Activated T-cell treated with anti-CD3 and anti-CD28 coated beads, Interleukin-2, amount 50 U/mL, for 24 hours (primary cell): Measurements from ENCODE around the gene KATNIP.

ENCODE experiments used
- DNase-seq: peaks from one replicate; pipeline ENCODE4 v3.0.0-alpha.2; 2020
- H3K27ac Mint-ChIP-seq: 2 replicates; pipeline ENCODE4 v1.8.0; 2020; ENCODE audit warnings: mild to moderate bottlenecking, mixed read lengths
- H3K27me3 Mint-ChIP-seq: 2 replicates; pipeline ENCODE4 v1.8.0; 2020; ENCODE audit warnings: mixed read lengths
- H3K36me3 Mint-ChIP-seq: 2 replicates; pipeline ENCODE4 v1.8.0; 2020; ENCODE audit warnings: low read depth, mixed read lengths
- H3K4me1 Mint-ChIP-seq: 2 replicates; pipeline ENCODE4 v1.8.0; 2020; ENCODE audit warnings: low read depth, mixed read lengths
- H3K4me3 Mint-ChIP-seq: 2 replicates; pipeline ENCODE4 v1.8.0; 2020; ENCODE audit warnings: mild to moderate bottlenecking, moderate library complexity, mixed read lengths
- H3K9me3 Mint-ChIP-seq: 2 replicates; pipeline ENCODE4 v1.8.0; 2020; ENCODE audit warnings: mixed read lengths

KATNIP gene

GRCh38 chr16:27522173-27522707 is 27.7 kb upstream of the KATNIP start:
- no peaks in the 10 kb centered on the region for H3K4me1 Mint-ChIP-seq
- no peak overlapping the region for H3K4me3 Mint-ChIP-seq
- H3K27me3 Mint-ChIP-seq: no peaks in the 10 kb centered on the region
- no peak for DNase-seq
- no peak overlapping the region for H3K27ac Mint-ChIP-seq
- peaks cover 82% of the 10 kb centered on the region for H3K36me3 Mint-ChIP-seq
- H3K9me3 Mint-ChIP-seq: no peaks in the 10 kb centered on the region

GRCh38 chr16:27526180-27526579 is 23.8 kb upstream of the KATNIP start:
- Mint-ChIP-seq H3K9me3 (no peaks in the 10 kb centered on the region), H3K36me3 (peaks cover 95% of the 10 kb centered on the region), H3K4me1 (no peaks in the 10 kb centered on the region), H3K27ac (no peak overlapping the region), H3K4me3 (no peak overlapping the region), H3K27me3 (no peaks in the 10 kb centered on the region)
- no peak for DNase-seq

GRCh38 chr16:27528294-27528693 is 21.6 kb upstream of the KATNIP start:
- no peak overlapping the region for H3K27ac Mint-ChIP-seq
- peaks cover 3% of the 10 kb centered on the region for H3K4me1 Mint-ChIP-seq
- DNase-seq: no peak
- no peaks in the 10 kb centered on the region for H3K27me3 Mint-ChIP-seq
- no peaks in the 10 kb centered on the region for H3K9me3 Mint-ChIP-seq
- peaks cover 98% of the 10 kb centered on the region for H3K36me3 Mint-ChIP-seq
- no peak overlapping the region for H3K4me3 Mint-ChIP-seq

GRCh38 chr16:27529962-27530361 is 20.0 kb upstream of the KATNIP start:
- no peaks in the 10 kb centered on the region for H3K27me3 Mint-ChIP-seq
- no peak overlapping the region for H3K27ac Mint-ChIP-seq
- H3K9me3 Mint-ChIP-seq: no peaks in the 10 kb centered on the region
- DNase-seq: no peak
- H3K4me3 Mint-ChIP-seq: no peak overlapping the region
- peaks cover 3% of the 10 kb centered on the region for H3K4me1 Mint-ChIP-seq
- H3K36me3 Mint-ChIP-seq: peaks cover 95% of the 10 kb centered on the region

- H3K36me3 Mint-ChIP-seq: peaks cover 96% of the 10 kb centered on the region
- DNase-seq: no peak
- H3K27me3 Mint-ChIP-seq: no peaks in the 10 kb centered on the region
- H3K9me3 Mint-ChIP-seq: no peaks in the 10 kb centered on the region
- no peak overlapping the region for H3K4me3 Mint-ChIP-seq
- peaks cover 3% of the 10 kb centered on the region for H3K4me1 Mint-ChIP-seq
- peak overlapping the region; percentile 15 for H3K27ac Mint-ChIP-seq
Measured at GRCh38 chr16:27531186-27531585, 18.8 kb upstream of the KATNIP start.

- H3K4me3 Mint-ChIP-seq: no peak overlapping the region
- H3K36me3 Mint-ChIP-seq: peaks cover 96% of the 10 kb centered on the region
- DNase-seq: no peak
- no peaks in the 10 kb centered on the region for H3K9me3 Mint-ChIP-seq
- peaks cover 3% of the 10 kb centered on the region for H3K4me1 Mint-ChIP-seq
- no peaks in the 10 kb centered on the region for H3K27me3 Mint-ChIP-seq
- H3K27ac Mint-ChIP-seq: peak overlapping the region; percentile 72
Measured at GRCh38 chr16:27531826-27532800, 17.8 kb upstream of the KATNIP start.

GRCh38 chr16:27534256-27534655 is 15.7 kb upstream of the KATNIP start:
- no peaks in the 10 kb centered on the region for H3K27me3 Mint-ChIP-seq
- no peak overlapping the region for H3K27ac Mint-ChIP-seq
- no peaks in the 10 kb centered on the region for H3K9me3 Mint-ChIP-seq
- H3K4me1 Mint-ChIP-seq: peaks cover 5% of the 10 kb centered on the region
- H3K4me3 Mint-ChIP-seq: no peak overlapping the region
- DNase-seq: no peak
- H3K36me3 Mint-ChIP-seq: peaks cover 96% of the 10 kb centered on the region

- no peak for DNase-seq
- H3K27me3 Mint-ChIP-seq: no peaks in the 10 kb centered on the region
- no peak overlapping the region for H3K27ac Mint-ChIP-seq
- no peaks in the 10 kb centered on the region for H3K9me3 Mint-ChIP-seq
- peaks cover 9% of the 10 kb centered on the region for H3K4me1 Mint-ChIP-seq
- H3K36me3 Mint-ChIP-seq: peaks cover 94% of the 10 kb centered on the region
- H3K4me3 Mint-ChIP-seq: no peak overlapping the region
Measured at GRCh38 chr16:27538528-27538927, 11.4 kb upstream of the KATNIP start.

GRCh38 chr16:27539120-27539519 is 10.8 kb upstream of the KATNIP start:
- Mint-ChIP-seq H3K27ac (no peak overlapping the region), H3K36me3 (peaks cover 94% of the 10 kb centered on the region), H3K4me3 (no peak overlapping the region), H3K4me1 (peaks cover 9% of the 10 kb centered on the region), H3K27me3 (no peaks in the 10 kb centered on the region), H3K9me3 (no peaks in the 10 kb centered on the region)
- DNase-seq: no peak

GRCh38 chr16:27539636-27540035 is 10.3 kb upstream of the KATNIP start:
- peaks cover 94% of the 10 kb centered on the region for H3K36me3 Mint-ChIP-seq
- no peak for DNase-seq
- H3K4me3 Mint-ChIP-seq: no peak overlapping the region
- H3K27ac Mint-ChIP-seq: no peak overlapping the region
- no peaks in the 10 kb centered on the region for H3K9me3 Mint-ChIP-seq
- no peaks in the 10 kb centered on the region for H3K27me3 Mint-ChIP-seq
- H3K4me1 Mint-ChIP-seq: peaks cover 9% of the 10 kb centered on the region

GRCh38 chr16:27543801-27544200 is 6.1 kb upstream of the KATNIP start:
- H3K36me3 Mint-ChIP-seq: peaks cover 72% of the 10 kb centered on the region
- no peaks in the 10 kb centered on the region for H3K9me3 Mint-ChIP-seq
- peaks cover 30% of the 10 kb centered on the region for H3K4me1 Mint-ChIP-seq
- H3K27me3 Mint-ChIP-seq: no peaks in the 10 kb centered on the region
- DNase-seq: no peak
- H3K27ac Mint-ChIP-seq: no peak overlapping the region
- H3K4me3 Mint-ChIP-seq: no peak overlapping the region

- peaks cover 68% of the 10 kb centered on the region for H3K36me3 Mint-ChIP-seq
- no peak overlapping the region for H3K27ac Mint-ChIP-seq
- peaks cover 32% of the 10 kb centered on the region for H3K4me1 Mint-ChIP-seq
- no peak for DNase-seq
- no peaks in the 10 kb centered on the region for H3K9me3 Mint-ChIP-seq
- H3K4me3 Mint-ChIP-seq: no peak overlapping the region
- no peaks in the 10 kb centered on the region for H3K27me3 Mint-ChIP-seq
Measured at GRCh38 chr16:27544671-27545070, 5.3 kb upstream of the KATNIP start.

GRCh38 chr16:27547134-27547533 is 2.8 kb upstream of the KATNIP start:
- DNase-seq: no peak
- peaks cover 50% of the 10 kb centered on the region for H3K36me3 Mint-ChIP-seq
- H3K4me1 Mint-ChIP-seq: peaks cover 39% of the 10 kb centered on the region
- H3K27me3 Mint-ChIP-seq: no peaks in the 10 kb centered on the region
- H3K4me3 Mint-ChIP-seq: peak overlapping the region; percentile 19
- no peaks in the 10 kb centered on the region for H3K9me3 Mint-ChIP-seq
- H3K27ac Mint-ChIP-seq: peak overlapping the region; percentile 9

- DNase-seq: no peak
- Mint-ChIP-seq H3K36me3 (peaks cover 43% of the 10 kb centered on the region), H3K4me1 (peaks cover 39% of the 10 kb centered on the region), H3K27ac (no peak overlapping the region), H3K9me3 (no peaks in the 10 kb centered on the region), H3K27me3 (no peaks in the 10 kb centered on the region), H3K4me3 (no peak overlapping the region)
Measured at GRCh38 chr16:27547851-27548250, 2.1 kb upstream of the KATNIP start.

- Mint-ChIP-seq H3K27ac (peak overlapping the region; percentile 98), H3K4me3 (peak overlapping the region; percentile 100), H3K4me1 (peaks cover 39% of the 10 kb centered on the region), H3K27me3 (no peaks in the 10 kb centered on the region), H3K36me3 (peaks cover 29% of the 10 kb centered on the region), H3K9me3 (no peaks in the 10 kb centered on the region)
- DNase-seq: no peak
Measured at GRCh38 chr16:27549464-27549745, 539 bp upstream of the KATNIP start.
